Measurements from ENCODE around the gene HOXB6.

HOXB6 gene

DNA sequence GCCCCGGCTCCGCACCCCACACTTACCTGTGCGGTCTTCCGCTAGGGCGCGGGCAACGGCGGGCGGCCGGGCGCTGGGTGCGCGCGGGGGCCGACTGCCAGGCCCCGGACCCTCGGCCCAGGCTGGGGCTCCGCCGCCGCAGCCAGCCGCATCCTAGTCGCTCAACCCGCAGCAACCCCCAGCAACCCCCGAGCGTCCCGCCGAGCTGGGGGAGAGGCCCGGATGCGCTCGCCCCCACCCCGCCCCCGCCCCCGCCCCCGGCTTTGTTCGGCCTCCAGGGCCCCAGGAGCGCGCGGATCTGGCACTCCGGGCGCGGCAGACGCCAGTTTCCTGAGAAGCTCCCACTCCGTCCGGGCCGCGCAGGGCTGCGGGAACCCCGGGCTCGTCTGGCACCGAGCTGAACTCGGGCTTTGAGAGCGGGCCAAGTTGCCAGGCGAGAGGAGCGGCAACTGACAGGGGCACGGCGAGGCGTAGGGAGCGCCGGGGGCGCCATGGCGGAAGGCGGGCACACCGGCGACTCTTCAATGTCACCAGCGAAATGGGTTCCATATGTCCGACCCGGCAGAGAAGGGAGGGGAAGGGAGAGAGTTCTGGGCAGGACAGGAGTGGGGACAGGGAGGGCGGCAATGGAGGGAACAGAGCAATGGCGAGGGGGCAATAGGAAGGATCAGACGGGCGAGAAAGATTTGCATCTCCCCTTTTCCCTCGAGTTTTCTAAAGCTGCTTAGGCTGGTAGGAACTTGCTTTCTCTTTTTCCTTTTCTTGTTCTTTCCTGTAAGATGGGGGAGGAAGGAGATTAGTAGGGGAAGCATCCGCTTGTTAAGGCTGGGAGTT, 40.4 kb downstream of the HOXB6 start:
- Histone ChIP-seq H3K9ac (ENCODE audit: low read length) (peak overlapping the region; percentile 42), H3K4me3 (ENCODE audit: low read length) (peak overlapping the region; percentile 54), H3K27ac (ENCODE audit: low read depth, low read length) (peak overlapping the region; percentile 86)

DNA sequence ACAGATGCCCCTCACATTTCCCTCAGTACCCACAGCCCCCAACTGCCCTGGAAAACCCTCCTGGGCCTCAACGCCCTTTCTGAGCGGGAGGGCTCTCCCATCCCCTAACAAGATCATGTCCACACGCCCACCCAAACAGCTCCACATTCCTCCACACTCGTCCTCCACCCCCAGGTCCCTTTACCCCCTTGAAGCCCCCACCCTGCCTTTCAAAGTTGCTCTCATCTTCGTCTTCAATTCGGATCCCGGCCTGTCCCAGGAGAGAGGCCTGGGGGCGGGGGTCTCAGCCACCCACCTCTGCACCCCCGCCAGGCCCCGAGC, 41.0 kb downstream of the HOXB6 start:
- Histone ChIP-seq H3K4me1 (ENCODE audit: control insufficient read depth, insufficient read depth, low read length) (peaks cover 77% of the 10 kb centered on the region), H3K36me3 (ENCODE audit: control insufficient read depth, insufficient read depth, low read length) (no peaks in the 10 kb centered on the region), H3K9ac (ENCODE audit: low read length) (no peak overlapping the region), H3K4me3 (ENCODE audit: low read length) (peak overlapping the region; percentile 17), H3K27me3 (ENCODE audit: control insufficient read depth, insufficient read depth, low read length) (no peaks in the 10 kb centered on the region), H3K27ac (ENCODE audit: low read depth, low read length) (peak overlapping the region; percentile 85)

More for the DNA sequence above, 40.4 kb downstream of the HOXB6 start:
- Histone ChIP-seq H3K27me3 (ENCODE audit: control insufficient read depth, insufficient read depth, low read length) (no peaks in the 10 kb centered on the region), H3K4me1 (ENCODE audit: control insufficient read depth, insufficient read depth, low read length) (peaks cover 72% of the 10 kb centered on the region), H3K36me3 (ENCODE audit: control insufficient read depth, insufficient read depth, low read length) (no peaks in the 10 kb centered on the region)

DNA sequence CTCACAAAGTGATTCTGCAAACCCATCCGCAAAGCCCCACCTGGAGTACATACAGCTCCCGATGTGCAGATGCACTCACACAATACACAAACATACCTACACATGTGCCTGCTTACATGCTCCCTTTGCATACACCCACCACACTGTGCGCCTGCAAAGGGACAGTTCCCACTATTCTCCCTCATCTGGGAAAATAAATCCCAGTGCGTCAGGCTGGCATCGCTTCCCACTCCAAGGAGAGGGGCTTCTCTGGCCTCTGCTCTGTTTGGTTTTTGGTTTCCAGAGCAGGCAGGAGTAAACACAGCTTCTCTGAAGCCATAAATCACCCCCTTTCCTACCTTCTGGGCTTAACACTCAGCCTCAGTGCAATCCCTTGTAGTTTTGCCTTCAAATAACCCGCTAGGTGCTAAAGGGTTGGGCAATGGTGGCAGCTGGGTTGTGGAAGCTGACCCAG, 41.4 kb downstream of the HOXB6 start:
- Histone ChIP-seq H3K27ac (ENCODE audit: low read depth, low read length) (peak overlapping the region; percentile 85), H3K27me3 (ENCODE audit: control insufficient read depth, insufficient read depth, low read length) (no peaks in the 10 kb centered on the region), H3K4me3 (ENCODE audit: low read length) (peak overlapping the region; percentile 17), H3K4me1 (ENCODE audit: control insufficient read depth, insufficient read depth, low read length) (peaks cover 80% of the 10 kb centered on the region), H3K9ac (ENCODE audit: low read length) (no peak overlapping the region), H3K36me3 (ENCODE audit: control insufficient read depth, insufficient read depth, low read length) (no peaks in the 10 kb centered on the region)

DNA sequence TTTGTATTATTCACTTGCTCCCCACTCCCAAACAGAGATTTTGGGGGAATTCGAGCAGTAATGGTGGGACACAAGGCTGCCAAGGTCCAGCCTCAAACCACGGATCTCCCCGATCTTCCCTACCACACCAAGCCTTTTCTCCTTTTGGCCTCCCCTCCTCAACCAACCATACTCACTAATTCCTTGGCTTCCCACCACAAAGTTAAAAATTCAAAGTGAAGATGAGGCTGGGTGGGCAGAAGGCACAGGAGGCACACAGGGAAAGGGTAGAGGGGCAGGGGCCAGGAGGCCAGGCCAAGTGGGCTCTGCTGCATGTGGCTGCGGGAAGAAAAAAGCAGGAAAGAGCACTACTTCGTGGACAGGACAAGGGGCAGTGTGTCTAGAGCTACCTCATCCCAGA, 41.9 kb downstream of the HOXB6 start:
- peak overlapping the region; percentile 85 for H3K27ac ChIP-seq (ENCODE audit: low read depth, low read length)
- H3K9ac ChIP-seq (ENCODE audit: low read length): no peak overlapping the region
- no peaks in the 10 kb centered on the region for H3K27me3 ChIP-seq (ENCODE audit: control insufficient read depth, insufficient read depth, low read length)
- H3K4me1 ChIP-seq (ENCODE audit: control insufficient read depth, insufficient read depth, low read length): peaks cover 81% of the 10 kb centered on the region
- no peaks in the 10 kb centered on the region for H3K36me3 ChIP-seq (ENCODE audit: control insufficient read depth, insufficient read depth, low read length)
- H3K4me3 ChIP-seq (ENCODE audit: low read length): peak overlapping the region; percentile 17

DNA sequence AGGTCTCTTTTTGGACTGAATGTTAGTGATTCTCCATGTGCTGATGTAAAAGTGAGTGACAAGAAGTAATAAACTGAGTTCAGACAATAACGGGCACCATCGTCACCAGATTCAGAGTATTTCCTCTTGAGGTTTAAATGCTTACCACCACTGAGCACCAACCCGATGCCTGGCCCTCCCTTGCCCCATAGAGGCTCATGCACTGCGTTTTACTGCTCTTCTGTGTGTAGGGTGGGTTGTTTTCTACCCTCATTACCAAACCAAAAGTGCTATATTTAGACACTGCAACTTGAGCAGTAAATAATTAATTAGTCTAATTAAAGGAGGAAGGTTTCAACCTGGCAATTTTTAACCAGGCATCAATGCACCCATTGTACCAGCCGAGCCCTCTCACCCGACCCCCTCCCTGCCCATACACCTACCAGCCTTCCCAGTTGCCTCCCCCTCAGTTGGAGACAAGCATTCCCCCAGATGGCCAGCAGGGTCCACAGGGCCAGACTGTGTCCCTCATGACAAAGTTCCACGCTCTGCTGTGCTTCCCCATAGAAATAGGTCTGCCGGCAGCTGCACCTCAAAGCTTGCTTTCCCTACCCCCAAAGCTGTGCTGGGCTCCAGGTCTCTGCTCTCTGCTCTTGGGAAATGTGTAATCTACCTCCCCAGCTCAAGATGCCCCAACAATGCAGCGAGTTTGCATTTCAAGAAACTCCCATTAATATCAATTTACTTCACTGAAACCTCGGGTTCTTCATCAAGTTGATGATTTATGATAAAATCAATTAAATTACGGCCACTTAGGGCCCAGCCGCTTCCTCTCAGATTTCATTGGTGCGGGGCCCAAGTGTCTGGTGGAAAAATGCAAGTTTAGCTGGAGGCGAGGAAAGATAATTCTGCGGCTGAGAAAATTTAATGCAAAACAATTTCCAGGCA, 42.6 kb downstream of the HOXB6 start:
- no peaks in the 10 kb centered on the region for H3K36me3 ChIP-seq (ENCODE audit: control insufficient read depth, insufficient read depth, low read length)
- peak overlapping the region; percentile 85 for H3K27ac ChIP-seq (ENCODE audit: low read depth, low read length)
- no peaks in the 10 kb centered on the region for H3K27me3 ChIP-seq (ENCODE audit: control insufficient read depth, insufficient read depth, low read length)
- no peak overlapping the region for H3K9ac ChIP-seq (ENCODE audit: low read length)
- H3K4me3 ChIP-seq (ENCODE audit: low read length): peak overlapping the region; percentile 17
- H3K4me1 ChIP-seq (ENCODE audit: control insufficient read depth, insufficient read depth, low read length): peaks cover 81% of the 10 kb centered on the region

DNA sequence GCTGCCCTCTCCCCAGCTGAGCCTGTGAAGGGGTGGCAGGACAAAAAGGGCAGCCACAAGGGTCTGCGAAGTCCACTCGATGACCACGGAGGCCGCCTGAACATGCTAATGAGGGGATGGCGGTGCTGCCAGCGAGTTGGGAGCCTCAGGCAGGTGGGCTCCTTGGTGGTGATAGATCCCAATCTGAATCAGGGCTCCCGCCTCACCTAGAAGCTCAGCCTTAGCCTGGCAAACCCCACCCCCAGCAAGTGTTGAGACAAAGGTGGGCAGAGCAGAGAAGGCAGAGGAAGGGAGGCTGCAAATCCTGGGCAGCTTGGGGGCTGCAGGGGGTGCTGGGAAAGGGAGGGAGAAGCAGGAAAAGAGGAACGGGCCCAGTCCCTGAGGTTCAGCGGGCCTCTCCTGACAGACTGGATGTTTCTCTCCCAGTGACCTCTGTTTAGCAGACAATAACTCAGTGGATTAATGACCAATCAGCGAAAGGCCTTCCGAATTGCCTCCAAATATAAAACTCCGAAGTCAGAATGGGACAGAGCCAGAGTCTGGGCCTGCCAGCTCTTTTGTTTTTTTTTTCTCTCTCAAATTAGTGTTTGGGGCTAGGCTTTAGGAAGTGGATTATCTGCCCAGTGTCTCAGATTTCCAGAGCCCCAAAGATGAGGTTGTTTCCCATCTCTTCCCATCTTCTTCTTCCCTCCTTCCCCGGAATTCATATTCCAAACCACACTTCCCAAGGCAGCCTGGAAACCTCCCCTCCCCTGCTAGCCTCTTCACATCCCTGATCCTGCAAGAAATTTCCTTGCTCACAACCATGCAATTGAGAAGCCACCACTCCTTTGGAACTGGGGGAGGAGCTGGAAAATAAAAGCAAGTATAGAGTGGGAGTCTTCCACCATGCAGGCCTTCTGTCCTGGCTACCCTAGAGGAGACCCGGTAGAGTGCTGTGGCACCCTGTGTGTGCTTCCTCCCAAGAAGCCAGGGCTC, 44.7 kb downstream of the HOXB6 start:
- peak overlapping the region; percentile 98 for H3K27ac ChIP-seq (ENCODE audit: low read depth, low read length)
- peak overlapping the region; percentile 1 for H3K4me3 ChIP-seq (ENCODE audit: low read length)
- no peaks in the 10 kb centered on the region for H3K36me3 ChIP-seq (ENCODE audit: control insufficient read depth, insufficient read depth, low read length)
- H3K9ac ChIP-seq (ENCODE audit: low read length): no peak overlapping the region
- H3K4me1 ChIP-seq (ENCODE audit: control insufficient read depth, insufficient read depth, low read length): peaks cover 75% of the 10 kb centered on the region
- no peaks in the 10 kb centered on the region for H3K27me3 ChIP-seq (ENCODE audit: control insufficient read depth, insufficient read depth, low read length)

DNA sequence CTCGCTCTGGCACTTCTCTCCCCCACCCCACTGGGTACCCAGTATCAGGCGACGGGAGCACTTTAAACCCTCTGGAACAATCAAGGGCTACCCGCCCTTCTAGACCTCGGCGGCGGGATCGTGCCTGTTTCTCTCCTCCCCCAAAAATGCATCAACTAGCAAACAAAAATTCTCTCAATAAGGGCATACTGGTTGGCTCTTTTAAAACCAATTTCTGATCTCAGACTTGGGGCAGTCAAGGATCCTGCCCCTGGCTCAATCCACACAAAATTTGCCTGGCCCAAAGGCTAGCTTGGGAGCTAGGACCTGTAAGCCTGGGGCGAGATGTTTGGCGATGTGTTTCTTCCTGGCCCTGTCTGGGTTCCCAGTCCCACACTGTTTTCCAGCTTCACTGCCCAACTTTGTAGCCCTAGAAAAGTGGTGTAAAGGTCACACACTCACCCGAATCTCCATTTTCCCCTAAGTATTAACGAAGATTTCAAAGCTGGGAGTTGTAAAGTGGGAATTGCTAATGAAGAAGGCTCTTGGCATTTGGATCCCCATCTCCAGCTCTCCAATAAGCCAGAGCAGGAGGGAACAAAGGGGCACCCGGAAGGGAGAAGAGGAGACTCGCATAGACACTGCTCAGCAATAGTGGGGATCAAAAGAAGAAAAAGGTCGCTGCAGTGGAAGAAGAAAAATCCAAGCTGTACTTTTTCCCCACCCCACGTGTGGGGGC, 45.5 kb downstream of the HOXB6 start:
- Histone ChIP-seq H3K9ac (ENCODE audit: low read length) (no peak overlapping the region), H3K27me3 (ENCODE audit: control insufficient read depth, insufficient read depth, low read length) (no peaks in the 10 kb centered on the region), H3K4me1 (ENCODE audit: control insufficient read depth, insufficient read depth, low read length) (peaks cover 71% of the 10 kb centered on the region), H3K27ac (ENCODE audit: low read depth, low read length) (peak overlapping the region; percentile 98), H3K36me3 (ENCODE audit: control insufficient read depth, insufficient read depth, low read length) (no peaks in the 10 kb centered on the region), H3K4me3 (ENCODE audit: low read length) (peak overlapping the region; percentile 30)

DNA sequence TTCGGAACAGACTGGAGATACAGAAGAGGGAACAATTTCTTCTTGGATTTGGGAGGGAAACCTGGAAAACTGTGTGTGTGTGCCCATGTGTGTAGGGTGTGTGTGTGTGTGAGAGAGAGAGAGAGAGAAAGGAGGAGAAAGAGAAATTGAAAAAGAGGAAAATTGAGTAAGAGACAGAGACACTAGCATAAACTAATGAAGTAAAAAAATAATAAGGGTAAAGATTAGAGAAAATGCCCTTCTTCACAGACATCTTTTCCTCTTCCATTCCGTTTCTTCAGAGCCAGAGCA, 46.0 kb downstream of the HOXB6 start:
- Histone ChIP-seq H3K27me3 (ENCODE audit: control insufficient read depth, insufficient read depth, low read length) (no peaks in the 10 kb centered on the region), H3K4me1 (ENCODE audit: control insufficient read depth, insufficient read depth, low read length) (peaks cover 73% of the 10 kb centered on the region), H3K4me3 (ENCODE audit: low read length) (peak overlapping the region; percentile 36), H3K27ac (ENCODE audit: low read depth, low read length) (peak overlapping the region; percentile 98), H3K9ac (ENCODE audit: low read length) (no peak overlapping the region), H3K36me3 (ENCODE audit: control insufficient read depth, insufficient read depth, low read length) (no peaks in the 10 kb centered on the region)

DNA sequence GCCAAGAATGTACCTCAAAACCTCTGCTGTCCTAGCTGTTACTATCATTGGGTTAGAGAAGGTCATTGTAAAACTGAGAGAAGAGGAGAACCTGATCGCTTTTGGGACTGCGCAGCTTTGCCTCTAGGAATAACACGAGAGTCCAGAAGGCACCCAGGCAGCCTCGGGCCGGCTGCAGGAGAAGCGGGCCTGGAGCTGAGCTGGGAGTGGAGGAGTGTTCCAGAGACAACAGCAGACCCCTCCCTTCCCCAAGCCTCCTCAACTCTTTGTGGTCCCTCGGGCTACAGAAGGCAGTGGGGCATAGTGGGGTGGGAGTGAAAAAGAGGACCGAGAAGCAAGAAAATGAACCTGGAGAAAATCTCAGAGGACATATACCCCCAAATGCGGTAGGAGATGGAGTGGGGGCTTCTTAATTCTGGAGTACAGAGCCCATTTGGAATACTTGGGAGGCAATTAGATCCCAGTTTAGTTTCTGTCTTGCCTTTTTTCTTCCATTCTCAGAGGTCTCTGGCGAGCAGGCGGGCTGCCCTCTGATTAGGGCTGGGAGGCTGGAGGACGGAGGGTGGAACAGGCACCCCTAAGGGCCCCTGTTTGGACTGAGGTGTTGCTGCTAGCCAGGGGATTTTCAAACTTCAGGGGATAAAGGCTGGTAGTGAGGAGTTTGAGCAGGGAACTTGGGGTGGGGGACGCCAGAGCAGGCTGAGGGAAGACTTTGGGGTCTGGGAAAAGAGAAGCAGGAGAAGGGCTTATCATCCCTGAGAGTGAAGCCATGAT, 46.5 kb downstream of the HOXB6 start:
- no peaks in the 10 kb centered on the region for H3K36me3 ChIP-seq (ENCODE audit: control insufficient read depth, insufficient read depth, low read length)

DNA sequence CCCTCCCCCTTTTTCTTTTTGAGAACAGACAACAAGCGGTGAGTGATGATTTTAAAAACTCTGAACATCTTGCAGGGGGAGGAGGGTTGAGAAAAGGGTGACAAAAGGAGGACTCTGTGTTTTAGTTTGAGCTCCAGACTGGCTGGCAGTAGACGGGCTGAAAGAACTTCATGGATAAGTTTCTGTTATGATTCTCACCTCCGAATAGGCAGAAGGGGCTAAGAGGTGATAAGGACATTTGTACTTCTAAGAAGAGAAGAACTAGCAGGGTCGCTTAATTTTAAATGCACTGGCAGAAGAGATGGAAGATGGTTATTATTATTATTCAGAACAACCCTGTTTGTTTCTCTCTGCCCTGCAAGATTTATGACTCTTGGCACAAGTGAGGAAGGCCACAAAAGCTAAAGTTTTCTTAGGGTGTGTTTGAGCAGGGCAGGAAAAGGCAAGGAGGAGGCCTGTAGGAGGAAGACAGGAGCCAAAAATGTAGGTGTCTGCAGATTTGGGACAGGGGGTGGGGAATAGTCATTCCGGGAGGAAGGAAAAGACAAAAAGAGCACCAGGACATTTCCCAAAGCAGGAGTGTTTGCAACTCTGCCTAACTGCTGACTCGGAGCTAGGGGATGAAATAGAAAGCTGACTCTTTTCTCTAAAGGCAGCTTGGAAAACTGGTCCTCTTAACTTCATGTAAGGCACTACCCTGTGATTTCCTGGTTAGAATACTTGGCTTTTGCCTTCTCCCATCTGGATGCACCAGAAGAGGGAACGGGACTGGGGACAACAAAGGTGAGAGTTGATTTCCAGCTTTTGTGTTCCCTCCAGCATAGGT, 48.0 kb downstream of the HOXB6 start:
- no peaks in the 10 kb centered on the region for H3K36me3 ChIP-seq (ENCODE audit: control insufficient read depth, insufficient read depth, low read length)
- H3K27ac ChIP-seq (ENCODE audit: low read depth, low read length): peak overlapping the region; percentile 98
- H3K9ac ChIP-seq (ENCODE audit: low read length): no peak overlapping the region
- H3K4me3 ChIP-seq (ENCODE audit: low read length): no peak overlapping the region
- H3K27me3 ChIP-seq (ENCODE audit: control insufficient read depth, insufficient read depth, low read length): no peaks in the 10 kb centered on the region
- peaks cover 70% of the 10 kb centered on the region for H3K4me1 ChIP-seq (ENCODE audit: control insufficient read depth, insufficient read depth, low read length)

More for the DNA sequence above, 46.5 kb downstream of the HOXB6 start:
- Histone ChIP-seq H3K27me3 (ENCODE audit: control insufficient read depth, insufficient read depth, low read length) (no peaks in the 10 kb centered on the region), H3K4me3 (ENCODE audit: low read length) (peak overlapping the region; percentile 36), H3K4me1 (ENCODE audit: control insufficient read depth, insufficient read depth, low read length) (peaks cover 70% of the 10 kb centered on the region), H3K27ac (ENCODE audit: low read depth, low read length) (peak overlapping the region; percentile 98), H3K9ac (ENCODE audit: low read length) (no peak overlapping the region)

All from rectal smooth muscle tissue (tissue), 1 donor.